ENCODE measurements around the gene AMOTL2.

AMOTL2 gene

DNA sequence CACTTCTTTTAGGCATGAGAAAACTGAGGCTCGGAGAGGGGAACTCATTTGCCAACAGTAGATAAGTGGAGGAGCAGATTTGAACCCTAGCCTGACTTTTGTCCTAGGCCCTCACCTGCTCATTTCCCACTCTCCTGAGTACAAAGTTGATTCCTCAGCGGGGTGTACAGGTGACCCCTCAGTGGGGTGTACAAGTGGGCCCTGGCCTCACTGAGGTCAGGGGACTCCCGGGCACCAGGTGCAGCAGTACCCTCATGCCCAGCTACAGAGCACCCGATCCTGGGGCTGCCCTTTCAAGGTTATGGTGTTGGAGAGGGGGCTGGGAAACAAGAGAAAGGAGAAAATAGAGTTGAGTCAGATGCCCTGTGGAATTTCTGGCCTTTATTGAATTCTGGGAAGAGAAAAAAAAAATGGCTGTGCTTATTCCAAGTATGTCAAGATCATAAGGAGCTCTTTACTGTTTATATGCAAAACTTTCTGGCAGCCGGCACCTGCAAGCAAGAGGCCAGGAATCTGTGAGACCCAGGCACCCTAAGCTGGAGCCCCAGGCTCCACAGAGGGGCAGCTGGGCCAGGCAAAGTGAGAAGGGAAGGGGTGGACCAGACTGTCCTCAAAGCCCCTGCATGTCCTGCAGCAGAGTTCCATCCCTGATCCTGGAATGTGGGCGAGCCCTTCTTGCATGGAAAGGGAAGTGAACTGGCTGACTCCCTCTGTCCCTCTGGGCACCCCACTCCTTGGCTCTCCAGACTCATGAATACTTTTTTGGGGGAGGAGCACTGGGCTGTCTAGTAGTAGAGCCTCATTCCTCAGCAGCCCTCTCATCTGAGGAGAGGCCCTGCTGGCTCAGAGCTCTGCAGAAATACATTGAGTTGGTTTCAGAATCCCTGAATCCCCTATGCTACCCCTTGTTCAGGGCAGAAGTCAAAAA is 43.1 kb downstream of the AMOTL2 start:
- DNase-seq, result no peak

- DNase-seq, result no peak
These were observed 45.4 kb downstream of the AMOTL2 start for GRCh38 chr3:134328846-134329245.

DNA sequence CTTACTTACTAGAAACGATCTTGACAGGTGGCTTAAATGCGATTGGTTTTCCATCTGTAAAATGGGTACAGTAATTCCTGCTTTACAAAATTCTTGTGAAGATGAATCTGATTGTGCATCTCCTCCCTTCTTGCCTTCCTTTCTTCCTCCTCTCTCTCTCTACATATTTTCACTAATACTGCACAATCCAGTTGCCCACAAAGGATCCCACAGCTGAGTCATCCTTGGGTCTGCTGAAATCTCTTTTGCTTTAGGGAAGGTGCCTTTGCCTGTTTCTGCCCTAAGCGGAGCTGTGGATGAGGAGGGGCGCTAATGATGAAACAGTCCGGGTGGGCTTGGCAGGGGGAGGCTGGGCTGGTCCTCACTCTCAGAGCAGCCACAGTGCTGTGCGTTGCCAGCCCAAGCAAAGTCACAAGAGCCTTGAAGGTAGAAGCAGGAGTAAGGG is 46.1 kb downstream of the AMOTL2 start:
- DNase-seq, result no peak

DNA sequence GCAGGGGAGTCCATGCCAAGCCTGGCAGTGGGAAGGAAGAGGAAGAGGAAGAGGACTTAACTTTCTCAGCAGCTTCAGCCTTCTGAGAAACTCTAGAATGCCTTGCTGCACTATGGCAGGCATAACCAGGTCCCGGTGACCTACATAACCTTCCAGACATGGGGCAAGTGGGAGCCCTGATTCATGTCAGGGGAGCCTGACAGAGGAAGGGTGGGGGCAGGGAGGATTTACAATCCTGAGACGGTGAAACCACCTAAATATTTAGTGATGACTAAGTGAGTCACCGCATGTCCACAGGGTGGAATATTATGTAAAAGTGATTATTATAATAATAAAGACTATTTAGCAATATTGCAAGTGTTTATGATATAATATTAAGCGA is 46.7 kb downstream of the AMOTL2 start:
- no peak for DNase-seq

GRCh38 chr3:134326760-134327593 is 47.3 kb downstream of the AMOTL2 start:
- DNase-seq, result no peak

DNA sequence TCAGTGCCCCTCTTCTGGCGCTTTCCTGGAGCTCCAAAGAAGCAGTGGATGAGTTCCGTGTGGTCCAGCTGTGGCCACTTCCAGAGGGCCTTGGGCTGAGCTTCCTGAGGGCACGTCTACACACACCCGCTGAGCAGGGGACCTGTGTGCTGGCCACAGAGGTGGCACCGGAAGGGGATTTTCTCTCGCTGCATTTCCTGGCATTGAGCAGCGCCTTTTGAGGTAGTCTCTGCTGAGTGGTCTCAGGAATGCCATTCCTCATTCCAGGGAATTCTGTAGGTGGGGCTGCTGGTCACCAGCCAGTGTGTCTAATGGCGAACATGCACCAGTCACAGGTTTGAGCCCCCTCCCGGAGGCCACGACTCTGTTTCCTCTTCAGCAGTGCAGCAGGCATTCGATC is 48.1 kb downstream of the AMOTL2 start:
- no peak for DNase-seq

DNA sequence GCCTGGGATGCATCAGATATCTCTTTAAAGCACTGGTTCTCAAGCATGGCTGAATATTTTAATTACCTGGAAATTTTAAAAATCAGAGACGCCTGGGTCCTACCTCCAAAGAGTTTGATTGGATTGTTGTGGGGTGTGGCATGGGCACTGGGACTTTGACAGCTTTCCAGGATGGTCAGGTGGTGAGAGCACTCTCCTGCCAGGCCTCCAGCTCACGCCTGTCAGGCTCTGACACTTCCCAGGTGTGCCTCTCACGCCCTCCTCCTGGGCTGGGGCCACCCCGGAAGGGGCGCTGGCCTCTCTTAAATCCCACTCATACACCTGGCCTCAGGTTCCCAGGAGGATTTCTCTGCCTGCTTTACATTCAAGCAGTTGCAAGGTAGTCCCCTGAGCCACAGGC is 48.5 kb downstream of the AMOTL2 start:
- DNase-seq, result no peak

- DNase-seq, result no peak
These were observed 49.1 kb downstream of the AMOTL2 start for GRCh38 chr3:134325061-134325705.

- no peak for DNase-seq
These were observed 50.0 kb downstream of the AMOTL2 start for GRCh38 chr3:134323966-134324962.

GRCh38 chr3:134322286-134322685 is 52.0 kb downstream of the AMOTL2 start:
- DNase-seq, result no peak

- no peak for DNase-seq
These were observed 53.5 kb downstream of the AMOTL2 start for GRCh38 chr3:134320749-134321148.

DNA sequence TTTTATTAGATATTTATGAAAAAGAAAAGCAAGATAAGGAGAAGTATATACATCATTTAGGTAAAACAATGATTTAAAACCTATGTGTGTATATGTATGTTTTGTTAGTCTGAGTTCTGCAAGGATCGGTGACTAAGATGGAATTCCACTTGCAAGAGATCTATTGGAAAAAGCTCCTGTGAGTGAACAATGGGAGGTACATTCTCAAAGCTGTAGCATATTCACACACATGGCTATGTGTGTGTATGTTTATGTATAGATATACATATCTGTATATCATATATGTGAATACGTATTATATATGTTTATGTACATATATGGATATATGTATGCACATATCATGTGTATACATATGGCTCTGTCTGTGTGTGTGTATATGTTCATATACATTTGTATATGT is 54.3 kb downstream of the AMOTL2 start:
- DNase-seq, result no peak

DNA sequence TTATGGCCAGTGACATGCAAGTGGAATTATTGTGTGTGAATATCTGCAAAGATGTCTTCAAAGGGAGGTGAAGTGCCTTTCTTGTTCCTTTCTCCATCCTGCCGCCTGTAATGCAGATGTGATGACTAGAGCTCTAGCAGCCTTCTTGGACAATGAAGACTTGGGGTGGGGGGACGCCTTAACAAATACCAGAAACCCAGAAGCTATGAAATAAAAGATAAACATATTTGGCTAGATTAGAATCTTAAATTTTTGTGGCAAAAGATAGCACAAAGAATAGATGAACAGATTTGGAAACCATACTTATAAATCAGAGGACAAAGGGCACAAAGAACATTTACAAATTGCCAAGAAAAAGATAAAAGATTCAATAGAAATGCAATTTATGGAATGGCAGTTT is 56.1 kb downstream of the AMOTL2 start:
- no peak for DNase-seq

- DNase-seq, result no peak
These were observed 56.9 kb downstream of the AMOTL2 start for GRCh38 chr3:134317106-134317947.

DNA sequence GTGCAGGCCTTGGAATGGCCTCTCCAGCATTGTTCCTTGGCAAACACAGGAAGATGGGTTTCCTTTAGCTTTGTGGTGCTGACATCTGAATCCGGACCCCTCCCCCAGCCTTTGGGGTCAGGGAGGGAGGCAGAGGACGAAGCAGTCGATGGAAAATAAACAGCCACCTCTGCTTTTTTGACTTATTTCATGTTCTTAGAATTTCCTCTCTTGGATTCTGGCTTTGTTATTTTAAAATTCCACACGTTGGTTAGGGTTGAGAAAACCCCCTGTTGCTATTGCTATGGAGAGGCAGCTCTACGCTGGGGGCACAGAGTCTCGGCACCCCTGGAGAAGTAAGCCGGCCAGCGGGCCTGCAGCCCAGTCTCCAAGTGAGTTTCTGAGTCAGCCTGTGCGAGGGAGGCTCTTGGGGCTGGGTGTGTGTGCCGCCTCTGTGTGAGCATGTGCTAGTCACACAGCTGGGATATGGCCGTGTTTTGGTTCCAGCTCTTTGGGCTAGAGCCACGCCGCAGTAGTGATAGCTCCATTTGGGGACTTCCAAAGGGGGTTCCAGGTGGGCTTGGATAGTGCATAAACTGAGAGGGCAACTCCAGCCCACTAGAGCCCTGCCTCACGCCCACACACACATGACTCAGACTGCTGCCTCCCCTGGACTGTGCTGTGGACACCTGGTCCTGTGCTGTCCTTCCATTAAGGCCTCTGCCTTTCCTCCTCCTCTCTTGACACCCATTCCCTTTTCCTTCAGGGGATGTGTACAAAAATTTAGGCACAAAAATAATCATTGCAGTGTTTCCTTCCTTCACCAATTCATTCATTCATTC is 58.8 kb downstream of the AMOTL2 start:
- DNase-seq, result no peak

DNA sequence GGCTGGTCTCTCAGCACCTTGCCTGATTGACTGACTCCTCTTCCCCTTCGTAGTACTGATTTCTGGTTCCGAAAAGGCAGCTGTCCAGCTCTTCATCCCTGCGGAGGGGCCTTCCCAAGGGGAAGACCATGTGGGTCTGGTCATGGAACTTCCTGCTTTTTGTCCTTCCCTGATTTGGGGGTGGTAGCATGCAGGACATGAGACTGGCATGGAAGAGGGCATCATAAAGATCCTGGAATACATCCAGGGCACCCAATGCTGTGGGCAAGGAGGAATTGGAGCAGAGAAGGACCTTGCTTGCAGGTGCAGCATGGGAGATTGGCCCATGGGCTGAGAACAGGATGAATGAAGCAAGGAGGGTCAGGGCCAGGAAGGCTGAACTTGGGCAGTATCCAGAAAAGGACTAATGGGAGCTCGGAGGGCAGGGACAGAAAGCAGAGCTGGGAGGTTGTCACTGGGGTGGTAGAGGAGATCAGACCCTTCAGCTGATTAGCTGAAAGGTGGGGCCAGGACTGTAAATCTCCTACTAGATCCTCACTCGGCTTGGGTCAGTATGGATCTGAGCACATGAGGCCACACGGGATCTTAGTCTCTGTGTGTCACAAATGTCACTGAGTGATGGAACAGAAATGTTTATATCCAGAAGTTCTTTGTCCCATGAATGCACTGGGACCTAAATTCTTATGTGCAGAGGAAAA is 59.5 kb downstream of the AMOTL2 start:
- no peak for DNase-seq

DNA sequence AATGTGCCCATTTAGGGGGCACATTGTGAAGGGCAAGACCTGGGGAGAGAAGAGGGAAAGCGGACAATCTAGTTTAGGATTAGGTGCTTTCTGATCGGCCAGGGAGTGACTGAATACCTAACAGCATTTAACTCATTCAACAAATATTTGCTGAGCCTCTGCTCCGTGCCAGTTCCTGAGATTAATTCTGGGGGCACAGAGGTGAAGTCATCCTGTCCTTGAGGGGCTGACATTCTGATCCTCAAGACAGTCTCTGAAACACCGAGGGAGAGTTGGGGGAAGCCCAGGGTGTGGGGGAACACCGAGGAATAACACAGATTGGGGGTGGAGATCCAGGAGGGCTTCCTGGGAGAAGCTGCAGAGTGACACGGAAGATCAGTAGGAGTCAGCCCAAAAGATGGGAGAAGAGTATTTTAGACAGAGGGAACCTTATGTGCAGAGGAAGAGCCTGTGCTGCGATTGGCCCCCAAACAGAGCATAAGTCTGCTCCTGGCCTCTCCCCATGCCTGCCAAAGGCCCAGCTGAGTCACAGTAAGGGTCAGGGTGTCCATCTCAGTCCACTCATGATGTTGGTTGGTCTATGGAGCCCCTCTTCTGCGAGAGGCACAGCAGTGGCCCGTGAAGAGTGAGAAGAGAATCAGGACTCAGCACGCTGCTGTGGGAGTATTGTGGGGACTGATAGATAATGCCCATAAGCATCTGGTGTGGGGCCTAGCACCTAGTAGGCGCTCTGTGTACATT is 60.2 kb downstream of the AMOTL2 start:
- no peak for DNase-seq

All from activated T-cell treated with anti-CD3 and anti-CD28 coated beads for 4 hours (primary cell).